Measurements from ENCODE around the gene HIGD1B.

GRCh38 chr17:44877121-44877520 is 29.4 kb downstream of the HIGD1B start:
- TF ChIP-seq CTCF (IDR thresholded peaks at IDR 0.05; ENCODE audit: low read depth, low read length), result no peak
- no peak for TF ChIP-seq EZH2phosphoT487 (IDR thresholded peaks at IDR 0.05; ENCODE audit: low read depth)
